ENCODE measurements around the gene CLSTN1.

The CLSTN1 gene

DNA sequence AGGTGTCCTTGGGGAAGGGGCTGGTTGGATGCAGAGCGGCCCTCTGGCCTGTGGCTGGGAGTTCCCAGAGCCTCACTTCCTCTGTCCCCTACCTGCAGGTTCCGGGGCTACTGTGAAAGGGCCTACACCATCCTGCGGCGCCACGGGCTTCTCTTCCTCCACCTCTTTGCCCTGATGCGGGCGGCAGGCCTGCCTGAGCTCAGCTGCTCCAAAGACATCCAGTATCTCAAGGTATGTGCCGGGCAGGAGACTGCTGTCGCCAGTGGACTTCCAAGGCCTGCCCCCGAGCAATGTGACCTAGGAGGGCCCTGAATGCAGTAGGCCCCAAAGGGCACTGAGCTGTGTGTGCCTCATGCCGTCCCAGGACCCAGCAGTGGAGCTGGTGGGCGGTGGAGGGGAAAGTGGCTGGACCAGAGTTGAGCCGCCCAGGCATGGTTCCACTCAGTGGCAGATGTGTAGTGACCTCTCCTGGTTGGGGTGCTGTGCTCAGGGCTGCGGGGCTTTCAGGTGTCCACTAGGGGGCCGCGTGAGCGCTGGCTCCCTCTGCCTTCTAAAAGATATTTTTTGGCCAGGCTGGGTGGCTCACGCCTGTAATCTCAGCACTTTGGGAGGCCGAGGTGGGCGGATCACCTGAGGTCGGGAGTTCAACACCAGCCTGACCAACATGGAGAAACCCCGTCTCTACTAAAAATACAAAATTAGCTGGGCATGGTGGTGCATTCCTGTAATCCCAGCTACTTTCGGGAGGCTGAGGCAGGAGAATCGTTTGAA, 98.9 kb downstream of the CLSTN1 start:
- peak; percentile 68 for DNase-seq (ENCODE audit: insufficient read length, low spot score)
- FAIRE-seq: no peak

DNA sequence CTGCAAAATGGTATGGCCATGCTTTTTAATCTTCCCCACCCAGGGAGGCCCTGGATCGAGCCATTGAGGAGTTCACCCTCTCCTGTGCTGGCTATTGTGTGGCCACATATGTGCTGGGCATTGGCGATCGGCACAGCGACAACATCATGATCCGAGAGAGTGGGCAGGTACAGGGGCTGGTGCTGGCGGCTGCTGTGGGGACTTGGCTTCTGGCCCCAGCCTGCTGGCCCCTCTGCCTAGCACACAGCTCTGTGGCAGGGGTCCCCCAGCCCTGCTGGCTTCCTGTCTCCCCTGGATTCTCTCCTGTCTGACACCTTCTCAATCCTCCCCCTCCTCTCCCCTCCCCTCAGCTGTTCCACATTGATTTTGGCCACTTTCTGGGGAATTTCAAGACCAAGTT, 99.8 kb downstream of the CLSTN1 start:
- no peak for FAIRE-seq
- no peak for DNase-seq (ENCODE audit: insufficient read length, low spot score)
- no peak for TF ChIP-seq POLR2A (IDR thresholded peaks at IDR 0.05; ENCODE audit: low read depth, low read length)

More for the DNA sequence above, 98.9 kb downstream of the CLSTN1 start:
- TF ChIP-seq POLR2A (IDR thresholded peaks at IDR 0.05; ENCODE audit: low read depth, low read length): no peak

DNA sequence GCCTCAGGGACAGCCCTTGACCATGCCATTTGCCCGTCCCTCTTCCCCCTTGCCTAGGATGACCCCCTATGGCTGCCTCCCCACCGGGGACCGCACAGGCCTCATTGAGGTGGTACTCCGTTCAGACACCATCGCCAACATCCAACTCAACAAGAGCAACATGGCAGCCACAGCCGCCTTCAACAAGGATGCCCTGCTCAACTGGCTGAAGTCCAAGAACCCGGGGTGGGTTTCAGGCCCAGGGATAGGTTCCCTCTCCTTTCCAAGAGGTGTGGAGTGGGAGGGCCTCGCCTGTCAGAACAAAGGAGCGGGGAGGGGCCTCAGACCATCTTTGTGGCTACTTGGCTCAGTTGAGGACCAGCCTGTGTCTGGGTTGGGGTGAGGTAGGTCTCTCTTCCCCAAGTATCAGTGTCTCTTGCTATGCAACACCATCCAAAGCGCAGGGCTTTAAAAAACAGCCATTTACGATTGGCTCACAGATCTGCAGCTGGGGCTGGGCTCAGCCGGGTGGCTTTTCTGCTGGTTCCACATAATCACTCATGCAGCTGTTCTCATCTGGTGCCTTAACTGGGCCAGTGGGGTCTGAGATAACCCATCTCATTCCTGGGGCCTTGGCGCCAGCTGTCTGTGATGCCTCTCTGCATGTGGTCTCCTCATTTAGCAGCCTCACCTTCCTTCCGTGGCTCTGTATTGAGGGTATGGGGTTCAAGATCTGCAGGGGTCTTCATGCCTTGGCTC, 100.5 kb downstream of the CLSTN1 start:
- no peak for FAIRE-seq
- DNase-seq (ENCODE audit: insufficient read length, low spot score): no peak
- TF ChIP-seq POLR2A (IDR thresholded peaks at IDR 0.05; ENCODE audit: low read depth, low read length): no peak

DNA sequence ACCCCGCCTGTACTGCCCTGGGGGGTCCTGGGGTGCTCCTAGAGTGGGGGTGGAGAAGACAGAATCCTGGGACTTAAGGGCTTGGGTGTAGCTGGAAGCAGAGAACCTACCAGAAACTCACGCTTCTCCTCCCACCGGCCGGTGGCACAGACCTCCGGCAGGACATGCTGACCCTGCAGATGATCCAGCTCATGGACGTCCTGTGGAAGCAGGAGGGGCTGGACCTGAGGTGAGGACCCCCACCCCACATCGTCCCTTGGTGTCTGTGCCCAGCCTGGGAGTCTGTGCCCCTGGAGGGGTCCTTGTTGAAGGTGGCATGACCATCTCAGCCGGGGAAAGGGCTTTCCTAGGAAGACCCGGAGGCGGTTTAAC, 101.4 kb downstream of the CLSTN1 start:
- no peak for TF ChIP-seq POLR2A (IDR thresholded peaks at IDR 0.05; ENCODE audit: low read depth, low read length)
- FAIRE-seq (no peak), DNase-seq (ENCODE audit: insufficient read length, low spot score) (no peak)

DNA sequence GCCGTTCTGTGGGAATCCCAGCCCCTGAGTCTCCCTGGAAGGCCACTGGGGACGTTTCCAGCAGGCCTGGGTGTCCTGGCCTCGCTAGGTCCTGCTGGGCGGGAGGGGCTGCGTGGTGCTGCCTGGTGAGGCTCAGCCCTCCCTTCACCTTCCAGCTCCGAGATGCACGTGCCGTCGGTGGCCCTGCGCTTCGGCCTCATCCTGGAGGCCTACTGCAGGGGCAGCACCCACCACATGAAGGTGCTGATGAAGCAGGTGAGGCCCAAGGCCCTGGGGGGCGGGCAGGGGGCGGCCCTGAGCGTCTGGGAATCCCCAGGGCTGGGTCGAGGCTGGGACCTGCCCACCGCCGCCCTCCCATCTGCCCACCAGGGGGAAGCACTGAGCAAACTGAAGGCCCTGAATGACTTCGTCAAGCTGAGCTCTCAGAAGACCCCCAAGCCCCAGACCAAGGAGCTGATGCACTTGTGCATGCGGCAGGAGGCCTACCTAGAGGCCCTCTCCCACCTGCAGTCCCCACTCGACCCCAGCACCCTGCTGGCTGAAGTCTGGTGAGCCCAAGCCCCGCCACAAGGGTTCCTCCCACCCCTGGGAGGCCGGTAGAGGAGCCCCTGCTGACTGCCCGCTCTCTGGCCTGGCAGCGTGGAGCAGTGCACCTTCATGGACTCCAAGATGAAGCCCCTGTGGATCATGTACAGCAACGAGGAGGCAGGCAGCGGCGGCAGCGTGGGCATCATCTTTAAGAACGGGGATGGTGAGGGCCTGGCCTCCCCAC, 102.0 kb downstream of the CLSTN1 start:
- no peak for TF ChIP-seq POLR2A (IDR thresholded peaks at IDR 0.05; ENCODE audit: low read depth, low read length)
- peak; percentile 33 for DNase-seq (ENCODE audit: insufficient read length, low spot score)
- FAIRE-seq: no peak

DNA sequence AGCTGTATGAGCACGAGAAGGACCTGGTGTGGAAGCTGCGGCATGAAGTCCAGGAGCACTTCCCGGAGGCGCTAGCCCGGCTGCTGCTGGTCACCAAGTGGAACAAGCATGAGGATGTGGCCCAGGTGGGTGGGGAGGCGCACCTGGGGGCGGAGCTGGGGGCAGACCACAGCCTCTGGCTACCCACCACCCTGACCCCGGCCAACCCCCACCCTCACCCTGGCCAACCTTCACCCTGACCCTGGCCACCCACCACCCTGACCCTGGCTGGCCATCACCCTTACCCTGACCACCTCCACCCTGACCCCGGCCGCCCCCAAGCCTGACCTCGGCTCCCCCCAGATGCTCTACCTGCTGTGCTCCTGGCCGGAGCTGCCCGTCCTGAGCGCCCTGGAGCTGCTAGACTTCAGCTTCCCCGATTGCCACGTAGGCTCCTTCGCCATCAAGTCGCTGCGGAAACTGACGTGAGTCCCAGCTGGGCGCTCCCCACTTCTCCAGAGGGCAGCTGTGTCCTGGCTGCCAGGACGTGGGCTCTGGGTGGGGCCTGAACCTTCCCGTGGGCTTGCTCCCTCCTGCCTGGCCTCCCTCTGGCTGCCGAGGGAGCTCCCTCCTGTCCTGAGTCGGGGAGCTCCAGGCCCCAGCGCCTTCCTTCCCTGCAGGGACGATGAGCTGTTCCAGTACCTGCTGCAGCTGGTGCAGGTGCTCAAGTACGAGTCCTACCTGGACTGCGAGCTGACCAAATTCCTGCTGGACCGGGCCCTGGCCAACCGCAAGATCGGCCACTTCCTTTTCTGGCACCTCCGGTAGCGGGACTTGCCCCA, 102.8 kb downstream of the CLSTN1 start:
- no peak for FAIRE-seq
- TF ChIP-seq POLR2A (IDR thresholded peaks at IDR 0.05; ENCODE audit: low read depth, low read length): no peak
- DNase-seq (ENCODE audit: insufficient read length, low spot score): no peak

DNA sequence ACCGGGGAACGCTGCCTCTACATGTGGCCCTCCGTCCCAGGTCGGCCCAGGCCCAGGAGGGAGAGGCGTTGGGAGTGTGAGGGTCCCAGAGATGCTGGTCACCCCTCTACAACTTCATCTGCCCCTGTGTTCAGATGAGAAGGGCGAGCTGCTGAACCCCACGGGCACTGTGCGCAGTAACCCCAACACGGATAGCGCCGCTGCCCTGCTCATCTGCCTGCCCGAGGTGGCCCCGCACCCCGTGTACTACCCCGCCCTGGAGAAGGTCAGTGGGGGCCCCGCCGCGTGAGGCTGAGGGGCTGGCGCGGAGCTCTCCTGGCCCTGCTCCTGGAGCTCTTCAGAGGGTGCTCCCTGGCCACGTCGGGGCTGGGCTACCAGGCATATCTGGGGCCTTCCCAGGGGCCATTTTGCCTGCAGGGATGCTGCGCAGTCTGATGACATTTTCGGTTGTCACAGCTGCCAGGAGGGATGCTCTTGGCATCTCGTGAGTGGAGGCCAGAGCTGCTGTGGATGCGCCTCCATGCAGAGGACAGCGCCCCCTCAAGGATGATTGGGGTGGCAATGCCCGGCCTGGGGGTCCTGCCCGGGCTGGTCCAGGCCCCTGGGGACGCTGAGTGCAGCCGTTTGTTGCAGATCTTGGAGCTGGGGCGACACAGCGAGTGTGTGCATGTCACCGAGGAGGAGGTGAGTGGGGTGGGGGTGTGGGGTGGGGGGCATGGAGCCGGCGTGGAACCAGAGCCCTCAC, 103.6 kb downstream of the CLSTN1 start:
- no peak for FAIRE-seq
- no peak for TF ChIP-seq POLR2A (IDR thresholded peaks at IDR 0.05; ENCODE audit: low read depth, low read length)
- no peak for DNase-seq (ENCODE audit: insufficient read length, low spot score)

- TF ChIP-seq POLR2A (IDR thresholded peaks at IDR 0.05; ENCODE audit: low read depth, low read length): no peak
- DNase-seq (ENCODE audit: insufficient read length, low spot score) (no peak), FAIRE-seq (no peak)
Observed at GRCh38 chr1:9718006-9718680, 105.6 kb downstream of the CLSTN1 start.

GRCh38 chr1:9717193-9718005, 106.4 kb downstream of the CLSTN1 start:
- DNase-seq (ENCODE audit: insufficient read length, low spot score) (no peak), FAIRE-seq (no peak)
- TF ChIP-seq POLR2A (IDR thresholded peaks at IDR 0.05; ENCODE audit: low read depth, low read length): no peak

GRCh38 chr1:9716404-9717192, 107.2 kb downstream of the CLSTN1 start:
- FAIRE-seq: no peak
- DNase-seq (ENCODE audit: insufficient read length, low spot score): no peak
- no peak for TF ChIP-seq POLR2A (IDR thresholded peaks at IDR 0.05; ENCODE audit: low read depth, low read length)
